Mononuclear cell (primary cell): ENCODE results near the gene TTC28. TPM values are rescaled to one million over a fixed set of nuclear protein-coding genes. Genes with fewer than 3 reads are reported as not detected.

Experiments used
- H3K27me3 ChIP-seq: 2 replicates; pipeline ENCODE4 v1.6.0; 2011; ENCODE audit warnings: low read length, control low read depth; ENCODE audit not compliant: insufficient read depth
- H3K4me1 ChIP-seq: 2 replicates; pipeline ENCODE4 v1.5.1; 2011; ENCODE audit warnings: mild to moderate bottlenecking, low read length, control low read depth; ENCODE audit not compliant: insufficient read depth
- H3K4me3 ChIP-seq: 2 replicates; pipeline ENCODE4 v1.5.1; 2011; ENCODE audit warnings: mild to moderate bottlenecking, low read length, moderate library complexity
- H3K9me3 ChIP-seq: 2 replicates; pipeline ENCODE4 v1.5.1; 2011; ENCODE audit warnings: low read depth, mild to moderate bottlenecking, control low read depth, low read length
- total RNA-seq: library from RNA; depleted of rRNA; stranded (reverse); fragments of >200 nt; gene quantifications from one replicate; pipeline ENCODE4 v1.2.3, GENCODE V29; 2012

TTC28 gene
- total RNA-seq, 1 donor: 1.5 TPM

- H3K27me3 ChIP-seq: no peaks in the 10 kb centered on the region
- H3K9me3 ChIP-seq: no peaks in the 10 kb centered on the region
- H3K4me3 ChIP-seq: no peak overlapping the region
- H3K4me1 ChIP-seq: no peaks in the 10 kb centered on the region
Observed at GRCh38 chr22:27972732-27973698, 706.6 kb downstream of the TTC28 start.

- no peaks in the 10 kb centered on the region for H3K4me1 ChIP-seq
- H3K27me3 ChIP-seq: no peaks in the 10 kb centered on the region
- H3K4me3 ChIP-seq: no peak overlapping the region
- no peaks in the 10 kb centered on the region for H3K9me3 ChIP-seq
Observed at GRCh38 chr22:27971926-27972325, 707.7 kb downstream of the TTC28 start.

DNA sequence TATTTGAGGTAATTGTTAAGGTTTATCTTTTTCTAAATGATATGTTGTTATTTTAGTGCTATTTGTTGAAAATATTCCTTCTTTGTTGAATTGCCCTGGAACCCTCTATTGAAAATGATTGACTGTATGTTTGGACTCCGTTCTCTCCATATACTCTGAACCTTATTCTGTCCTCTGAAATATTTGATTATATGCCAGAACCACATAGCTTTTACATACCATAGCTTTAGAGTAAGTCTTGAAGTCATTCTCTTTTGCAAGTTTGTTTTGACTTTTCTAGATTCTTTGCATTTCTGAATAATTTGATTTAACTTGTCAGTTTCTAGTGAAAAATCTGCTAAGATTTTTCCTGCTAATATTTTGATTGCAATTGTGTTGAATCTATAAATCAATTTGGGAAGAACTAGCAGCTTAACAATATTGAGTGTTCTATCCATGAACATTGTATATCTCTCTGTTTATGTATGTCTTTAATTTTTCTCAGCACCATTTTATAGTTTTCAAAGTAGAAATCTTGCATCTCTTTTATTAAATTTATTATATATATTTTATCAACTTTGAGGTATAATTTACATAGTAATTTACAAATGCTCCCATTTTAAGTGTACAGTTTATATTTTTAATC, 708.9 kb downstream of the TTC28 start:
- H3K9me3 ChIP-seq: no peaks in the 10 kb centered on the region
- H3K4me1 ChIP-seq: no peaks in the 10 kb centered on the region
- H3K4me3 ChIP-seq: no peak overlapping the region
- H3K27me3 ChIP-seq: no peaks in the 10 kb centered on the region

DNA sequence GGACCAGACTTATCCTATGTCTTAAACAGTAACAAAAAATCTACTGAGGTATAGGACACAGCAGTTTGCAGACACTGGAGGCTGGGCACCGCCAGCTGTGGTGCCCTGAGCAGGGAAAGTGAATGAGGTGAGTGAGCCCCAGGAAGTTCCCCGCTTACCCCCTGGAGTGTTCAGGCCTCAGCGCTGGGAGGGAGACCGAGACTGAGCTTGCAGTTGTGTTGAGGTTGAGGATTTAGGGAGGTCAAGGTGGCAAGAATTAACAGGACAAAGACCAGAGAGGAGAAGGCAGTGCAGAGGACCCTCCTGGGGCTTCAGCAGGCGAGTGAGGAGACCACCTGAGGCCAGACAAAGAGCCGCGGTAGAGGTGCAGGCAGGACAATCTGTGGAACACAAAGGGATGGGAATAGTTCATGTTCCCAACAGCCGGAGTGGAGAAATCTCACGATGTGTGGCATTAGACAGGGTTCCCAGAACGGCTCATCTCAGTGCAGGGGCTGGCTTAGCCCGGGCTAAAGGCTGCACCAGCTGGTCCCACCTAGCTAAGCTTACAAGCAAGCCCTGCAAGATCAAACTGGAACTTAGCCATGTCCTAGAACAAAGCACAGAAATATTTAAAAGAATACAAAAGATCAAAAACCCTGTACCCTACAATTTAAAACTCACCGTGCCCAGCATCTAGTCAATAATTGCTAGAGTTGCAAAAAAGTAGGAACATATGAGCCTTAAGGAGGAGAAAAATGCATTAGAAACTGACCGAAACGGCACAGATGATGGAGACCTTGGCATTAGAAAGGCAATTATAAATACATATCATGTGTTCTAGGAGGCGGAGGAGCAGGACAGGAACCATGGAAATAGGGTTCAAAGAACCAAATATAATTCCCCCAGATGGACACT, 713.2 kb downstream of the TTC28 start:
- no peaks in the 10 kb centered on the region for H3K4me1 ChIP-seq

GRCh38 chr22:27962268-27963044, 717.2 kb downstream of the TTC28 start:
- H3K27me3 ChIP-seq: no peaks in the 10 kb centered on the region
- H3K9me3 ChIP-seq: no peaks in the 10 kb centered on the region

More for the DNA sequence above, 713.2 kb downstream of the TTC28 start:
- no peaks in the 10 kb centered on the region for H3K27me3 ChIP-seq
- H3K9me3 ChIP-seq: no peaks in the 10 kb centered on the region
- no peak overlapping the region for H3K4me3 ChIP-seq

GRCh38 chr22:27961680-27962079, 718.0 kb downstream of the TTC28 start:
- Histone ChIP-seq H3K9me3 (no peaks in the 10 kb centered on the region), H3K4me1 (no peaks in the 10 kb centered on the region), H3K27me3 (no peaks in the 10 kb centered on the region), H3K4me3 (no peak overlapping the region)

More at GRCh38 chr22:27962268-27963044, 717.2 kb downstream of the TTC28 start:
- H3K4me3 ChIP-seq: no peak overlapping the region
- no peaks in the 10 kb centered on the region for H3K4me1 ChIP-seq

GRCh38 chr22:27961182-27961581, 718.5 kb downstream of the TTC28 start:
- H3K9me3 ChIP-seq: no peaks in the 10 kb centered on the region
- H3K4me1 ChIP-seq: no peaks in the 10 kb centered on the region
- no peak overlapping the region for H3K4me3 ChIP-seq
- H3K27me3 ChIP-seq: no peaks in the 10 kb centered on the region

DNA sequence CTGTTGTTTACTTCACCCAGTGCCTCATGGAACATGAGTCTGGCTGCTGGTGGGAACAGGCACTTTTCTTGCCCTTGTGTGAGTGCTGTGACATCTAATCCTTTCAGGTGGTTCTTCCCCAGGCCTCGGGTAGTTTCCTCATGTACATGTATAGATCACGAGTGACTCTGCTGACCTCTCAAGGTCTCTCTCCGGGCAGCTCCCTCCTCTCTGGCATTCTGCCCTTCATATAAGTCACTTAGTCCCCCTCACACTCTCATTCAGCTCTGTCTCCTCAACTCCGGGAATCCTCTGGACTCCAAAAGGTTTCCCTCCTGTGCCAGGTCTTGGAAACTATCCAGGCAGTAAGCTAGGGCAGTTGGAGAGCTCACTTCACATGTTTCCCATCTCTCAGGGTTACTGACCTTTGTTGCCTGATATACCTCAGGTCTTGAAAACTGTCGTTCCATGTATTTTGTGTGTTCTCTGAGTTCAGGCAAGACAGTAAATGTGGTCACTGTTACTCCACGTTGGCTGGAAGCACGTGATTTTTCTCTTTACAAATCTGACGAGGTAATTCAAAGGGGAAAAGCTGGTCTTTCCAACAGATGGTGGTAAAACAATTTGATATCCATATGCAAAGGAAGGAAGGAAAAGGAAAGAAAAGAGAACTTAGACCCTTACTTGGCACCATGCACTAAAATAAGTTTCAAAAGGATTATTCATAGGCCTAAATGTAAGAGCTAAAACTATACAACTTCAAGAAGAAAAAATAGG, 720.1 kb downstream of the TTC28 start:
- Histone ChIP-seq H3K4me1 (no peaks in the 10 kb centered on the region), H3K27me3 (no peaks in the 10 kb centered on the region), H3K4me3 (no peak overlapping the region), H3K9me3 (no peaks in the 10 kb centered on the region)

- H3K4me3 ChIP-seq: no peak overlapping the region
- H3K4me1 ChIP-seq: no peaks in the 10 kb centered on the region
- H3K27me3 ChIP-seq: no peaks in the 10 kb centered on the region
- H3K9me3 ChIP-seq: no peaks in the 10 kb centered on the region
Observed at GRCh38 chr22:27952779-27953178, 726.9 kb downstream of the TTC28 start.

DNA sequence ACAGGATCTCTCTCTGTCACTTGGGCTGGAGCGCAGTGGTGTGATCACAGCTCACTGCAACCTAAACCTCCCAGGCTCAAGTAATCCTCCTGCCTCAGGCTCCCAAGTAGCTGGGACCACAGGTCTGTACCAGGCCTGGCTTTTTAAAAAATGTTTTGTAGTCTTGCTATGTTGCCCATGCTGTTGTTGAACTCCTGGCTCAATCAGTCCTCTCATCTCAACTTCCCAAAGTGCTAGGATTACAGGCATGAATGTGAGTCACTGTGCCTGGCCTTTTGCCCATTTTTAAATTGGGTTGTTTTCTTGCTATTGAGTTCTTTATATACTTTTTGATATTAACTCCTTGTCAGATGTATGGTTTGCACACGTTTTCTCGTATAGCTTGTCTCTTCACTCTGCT, 727.5 kb downstream of the TTC28 start:
- H3K4me1 ChIP-seq: no peaks in the 10 kb centered on the region
- H3K4me3 ChIP-seq: no peak overlapping the region
- no peaks in the 10 kb centered on the region for H3K9me3 ChIP-seq
- no peaks in the 10 kb centered on the region for H3K27me3 ChIP-seq

GRCh38 chr22:27949421-27949820, 730.2 kb downstream of the TTC28 start:
- Histone ChIP-seq H3K27me3 (no peaks in the 10 kb centered on the region), H3K9me3 (no peaks in the 10 kb centered on the region), H3K4me3 (no peak overlapping the region), H3K4me1 (no peaks in the 10 kb centered on the region)

GRCh38 chr22:27948569-27948968, 731.1 kb downstream of the TTC28 start:
- Histone ChIP-seq H3K4me1 (no peaks in the 10 kb centered on the region), H3K9me3 (no peaks in the 10 kb centered on the region), H3K27me3 (no peaks in the 10 kb centered on the region), H3K4me3 (no peak overlapping the region)

DNA sequence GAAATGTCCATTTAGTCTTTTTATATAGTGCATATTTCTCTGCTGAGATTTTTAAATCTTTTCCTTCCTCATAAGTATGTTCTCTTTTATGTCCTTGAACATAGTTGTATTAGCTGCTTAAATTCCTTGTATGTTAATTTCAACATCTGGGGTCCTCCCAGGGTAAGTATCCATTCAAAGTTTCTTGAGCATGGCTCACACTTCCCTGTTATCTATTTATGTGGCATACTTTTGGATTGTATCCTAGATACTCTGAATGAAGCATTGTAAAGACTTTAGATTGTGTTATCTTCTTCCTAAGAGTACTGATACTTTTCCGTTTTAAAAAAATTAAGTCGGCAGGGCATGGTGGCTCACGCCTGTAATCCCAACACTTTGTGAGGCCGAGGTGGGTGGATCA, 732.2 kb downstream of the TTC28 start:
- Histone ChIP-seq H3K27me3 (no peaks in the 10 kb centered on the region), H3K4me1 (no peaks in the 10 kb centered on the region), H3K9me3 (no peaks in the 10 kb centered on the region), H3K4me3 (no peak overlapping the region)

DNA sequence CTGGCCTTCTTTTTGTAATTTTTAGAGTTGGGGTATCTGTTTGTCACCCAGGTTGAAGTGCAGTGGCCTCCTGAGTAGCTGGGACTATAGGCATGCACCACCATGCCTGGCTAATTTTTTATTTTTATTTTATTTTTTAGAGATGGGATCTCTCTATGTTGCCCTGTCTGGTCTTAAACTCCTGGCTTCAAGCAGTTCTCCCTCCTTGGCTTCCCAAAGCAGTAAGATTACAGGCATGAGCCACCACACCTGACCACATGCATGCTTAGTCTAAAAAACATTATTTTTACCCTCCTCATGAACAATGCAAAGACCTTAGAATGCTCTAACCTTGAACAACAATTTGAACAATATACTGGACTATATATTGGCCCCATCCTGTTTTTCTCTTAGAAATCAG, 738.5 kb downstream of the TTC28 start:
- Histone ChIP-seq H3K4me1 (no peaks in the 10 kb centered on the region), H3K27me3 (no peaks in the 10 kb centered on the region), H3K4me3 (no peak overlapping the region), H3K9me3 (no peaks in the 10 kb centered on the region)
